DMS153 treated with DMSO at 0.1 percent for 48 hours (cell line): Measurements from ENCODE around the gene PDCD4.

Experiments
- DNase-seq: peaks from one replicate; lab custom pipeline; 2025; ENCODE audit not compliant: unreplicated experiment; lab: John Stamatoyannopoulos, UW

Gene PDCD4

DNA sequence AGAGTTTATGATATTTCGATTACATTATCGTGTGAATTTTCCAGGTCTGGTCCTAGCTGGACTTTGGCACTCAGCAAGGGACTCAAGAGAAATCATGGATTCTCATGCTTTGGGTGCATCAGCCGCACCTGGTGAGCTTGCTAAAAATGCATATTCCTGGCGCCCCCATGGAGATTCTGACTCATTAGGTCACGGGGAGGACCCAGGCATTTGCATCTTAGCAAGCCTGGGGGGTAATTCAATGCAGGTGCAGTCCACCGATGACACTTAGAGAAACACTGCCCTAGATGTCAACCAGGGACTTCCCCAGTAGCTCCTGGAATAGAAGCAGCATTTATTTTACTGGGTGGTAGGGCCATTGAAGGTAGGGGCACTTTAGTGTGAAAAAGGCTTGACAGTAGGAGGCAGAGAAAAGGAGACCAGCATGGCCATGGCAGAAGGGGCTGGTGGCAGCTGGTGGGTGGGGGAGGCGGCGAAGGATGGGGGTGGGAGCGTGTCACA is 29.9 kb upstream of the PDCD4 start:
- no peak for DNase-seq

DNA sequence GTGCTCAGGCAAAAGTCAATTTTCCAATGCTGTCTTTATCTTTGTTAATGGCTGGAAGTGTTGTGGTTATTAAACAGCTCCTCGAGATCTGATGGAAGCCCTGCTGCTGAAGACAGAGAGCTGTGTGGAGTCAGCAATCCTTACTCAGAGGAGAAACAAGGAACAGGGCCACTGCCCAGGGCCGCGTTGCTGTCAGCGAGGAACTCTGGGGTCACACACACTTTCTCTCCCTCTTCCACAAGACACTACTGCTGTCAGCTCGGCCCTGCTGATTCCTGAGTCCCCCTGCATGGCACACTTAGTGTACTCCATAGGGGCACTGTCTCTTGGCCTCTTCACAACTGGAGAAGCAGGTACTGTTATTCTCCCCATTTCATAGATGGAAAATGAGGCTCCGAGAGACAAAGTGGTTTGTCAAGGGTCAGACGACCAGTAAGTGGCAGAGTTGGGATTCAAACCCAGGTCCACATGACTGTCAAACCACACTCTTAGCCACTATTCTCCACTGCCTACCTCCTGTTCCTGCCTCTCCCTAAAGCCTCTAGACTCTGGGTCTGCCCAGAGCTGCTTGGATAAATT is 29.3 kb upstream of the PDCD4 start:
- no peak for DNase-seq

DNA sequence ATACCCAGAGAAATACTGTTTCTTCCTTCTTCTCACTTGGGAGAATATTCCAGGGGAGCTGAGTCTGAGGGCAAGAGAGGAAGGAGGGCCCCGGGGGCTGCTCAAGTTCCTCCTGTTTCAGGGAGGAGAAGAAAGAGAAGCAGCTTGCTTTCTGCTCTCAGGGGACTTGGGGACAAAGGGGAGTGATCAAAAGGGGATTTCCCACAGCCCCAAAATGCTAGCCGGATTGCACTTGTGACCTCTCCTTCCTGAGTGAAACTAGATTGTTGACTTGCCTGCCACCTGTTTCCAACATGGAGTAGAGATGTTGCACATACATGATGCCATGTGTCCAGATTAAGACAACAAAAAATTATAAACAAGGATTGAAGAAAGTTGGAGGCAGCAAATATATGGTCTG is 28.7 kb upstream of the PDCD4 start:
- DNase-seq = no peak

DNA sequence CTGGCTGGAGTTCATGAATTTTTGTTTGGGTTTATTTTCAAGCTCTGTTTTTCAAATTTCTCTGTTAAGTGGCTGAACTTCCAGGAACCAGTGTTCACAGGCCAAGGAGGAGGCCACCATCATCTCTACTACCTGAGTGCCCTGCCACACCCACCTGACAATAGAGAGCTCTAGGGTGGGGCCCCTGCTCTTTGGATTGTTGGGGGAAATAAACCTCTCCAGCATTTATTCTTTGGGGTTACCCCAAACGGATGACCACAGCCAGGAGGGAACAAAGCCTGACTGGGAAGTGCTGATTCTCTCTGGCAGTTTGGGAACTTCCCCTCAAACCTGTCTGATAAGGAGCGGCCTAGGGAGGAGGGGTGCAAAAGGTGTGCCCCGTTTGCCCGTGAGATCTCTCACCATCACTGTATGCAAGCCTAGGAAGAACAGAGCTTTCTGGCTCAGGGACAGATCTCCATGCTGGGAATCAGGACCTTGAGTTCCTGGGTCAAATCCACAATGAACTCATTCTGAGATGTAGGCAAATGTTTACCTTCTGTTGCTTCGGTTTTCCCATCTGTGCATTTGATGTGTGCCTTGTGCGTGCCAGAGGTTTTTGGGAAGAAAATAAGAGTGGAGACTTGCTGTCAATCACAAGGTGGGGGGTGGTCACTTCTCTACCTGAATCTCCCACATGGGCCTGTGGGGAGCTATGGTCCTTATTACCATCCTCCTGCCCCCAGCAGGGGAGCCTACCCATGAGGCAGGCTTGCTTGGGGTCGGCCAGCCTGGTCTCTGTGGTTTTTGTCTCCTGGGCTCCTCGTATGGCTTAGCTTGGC is 27.7 kb upstream of the PDCD4 start:
- no peak for DNase-seq

DNA sequence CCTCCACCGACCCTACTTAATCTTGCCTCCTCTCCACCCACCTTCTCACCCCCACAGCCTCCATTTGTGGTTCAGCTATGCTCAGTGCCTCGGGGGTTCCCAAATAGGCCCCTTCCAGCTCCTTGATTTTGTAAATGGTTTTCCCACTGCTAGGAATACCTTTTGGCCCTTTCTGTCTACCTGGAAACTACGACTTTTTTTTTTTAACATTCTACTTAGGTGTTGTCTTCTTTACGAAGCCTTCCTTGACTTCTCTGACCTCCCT is 27.2 kb upstream of the PDCD4 start:
- DNase-seq = no peak

DNA sequence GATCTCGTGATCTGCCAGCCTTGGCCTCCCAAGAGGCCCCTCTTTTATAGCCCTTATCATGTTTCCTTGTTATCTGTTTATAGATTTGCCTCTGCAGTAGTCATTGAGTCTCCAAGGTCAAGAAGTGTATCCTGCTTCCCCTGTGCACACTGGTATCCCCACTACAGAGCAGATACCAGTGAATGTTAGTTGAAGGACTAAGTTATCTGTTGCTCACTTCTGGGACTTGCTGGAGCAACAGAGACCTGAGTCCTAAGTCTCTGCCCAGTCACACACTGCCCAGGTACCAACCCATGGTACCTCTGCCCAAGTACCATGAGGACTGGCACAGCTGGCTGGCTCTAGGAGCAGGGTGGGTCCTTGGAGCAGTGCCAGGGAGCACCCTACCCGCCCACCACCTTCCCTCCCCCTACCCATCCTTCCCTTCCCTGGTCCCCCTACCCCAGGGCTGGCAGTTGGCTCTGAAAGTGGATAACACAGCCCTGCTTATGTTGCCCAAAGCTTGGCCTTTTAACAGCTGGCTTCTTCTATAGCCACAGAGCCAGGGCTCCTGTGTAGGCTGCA is 26.5 kb upstream of the PDCD4 start:
- no peak for DNase-seq

DNA sequence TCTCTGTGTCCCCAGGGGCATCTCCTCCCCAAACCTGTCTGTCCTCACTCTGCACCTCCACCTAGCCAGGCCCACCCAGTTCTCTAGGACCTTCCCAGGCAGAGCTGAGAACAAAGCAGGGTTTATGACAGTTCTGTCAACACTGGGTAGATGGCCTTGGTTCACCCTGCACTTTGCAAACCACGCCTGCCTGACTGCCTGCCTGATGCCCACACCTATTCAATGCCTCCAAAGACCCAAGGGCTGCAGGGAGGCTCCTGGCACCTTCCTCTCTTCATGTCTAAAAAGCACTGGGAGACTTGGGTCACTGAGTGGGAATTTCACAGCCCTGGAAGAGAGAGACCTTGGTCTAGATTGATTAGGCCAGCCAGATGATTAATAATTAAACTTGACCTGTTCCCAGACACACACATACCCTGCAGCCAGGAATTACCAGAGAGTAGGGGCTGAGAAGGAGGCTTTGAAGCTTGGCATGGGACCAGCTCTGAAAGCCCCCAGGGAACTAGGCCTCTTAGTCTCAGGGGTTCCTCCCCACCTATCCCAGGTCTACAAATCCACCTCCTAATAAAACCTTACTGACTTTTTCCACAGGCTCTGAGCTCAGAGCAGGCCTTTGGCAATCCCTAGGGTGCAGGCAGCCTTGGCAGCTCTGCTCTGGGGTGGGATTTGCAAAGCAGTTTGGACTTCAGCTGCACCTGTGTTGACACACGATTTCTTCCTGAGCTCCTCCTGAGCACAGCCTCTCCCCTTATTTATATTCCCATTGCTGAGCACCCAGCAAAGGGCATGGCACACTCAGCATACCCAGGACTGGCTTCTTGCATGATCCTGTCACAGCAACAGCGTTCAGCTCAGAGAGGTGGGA is 25.7 kb upstream of the PDCD4 start:
- DNase-seq = peak; percentile 73

DNA sequence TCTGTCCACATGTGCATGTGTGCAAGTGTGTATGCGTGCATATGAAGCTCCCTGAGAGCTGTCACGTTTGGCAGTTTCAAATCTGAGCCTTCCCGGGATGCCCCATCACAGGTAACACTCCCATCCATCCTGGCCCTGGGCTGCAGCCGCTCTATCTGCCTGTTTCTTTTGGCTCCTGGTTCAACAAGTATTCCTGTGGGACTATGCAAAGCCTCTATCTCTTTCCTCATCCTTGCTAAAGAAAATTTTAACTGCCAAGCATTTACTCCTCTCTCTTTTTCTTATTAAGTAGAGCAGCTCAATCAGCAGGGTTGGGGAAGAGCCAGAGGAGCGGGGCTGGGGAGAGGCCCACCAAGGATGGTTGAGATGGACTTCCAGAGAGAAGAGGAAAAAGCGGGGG is 24.4 kb upstream of the PDCD4 start:
- DNase-seq = no peak

DNA sequence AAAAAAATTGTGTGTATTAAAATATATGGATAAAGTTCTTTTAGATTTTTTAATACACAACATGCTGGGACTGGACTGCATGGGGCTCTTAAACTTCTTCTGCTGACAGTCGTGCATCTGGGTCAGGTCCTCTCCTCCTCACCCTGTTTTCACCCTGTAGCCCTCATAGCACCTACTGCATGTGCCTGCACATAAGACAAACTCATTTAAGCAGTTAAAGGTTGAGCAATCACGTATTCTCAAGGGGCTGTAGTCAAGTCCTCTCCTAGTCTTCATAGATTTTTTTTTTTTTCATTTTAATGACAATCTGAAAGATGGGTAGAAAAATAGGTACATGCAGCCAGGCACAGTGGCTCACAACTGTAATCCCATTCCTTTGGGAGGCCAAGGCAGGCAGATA is 23.6 kb upstream of the PDCD4 start:
- no peak for DNase-seq

DNA sequence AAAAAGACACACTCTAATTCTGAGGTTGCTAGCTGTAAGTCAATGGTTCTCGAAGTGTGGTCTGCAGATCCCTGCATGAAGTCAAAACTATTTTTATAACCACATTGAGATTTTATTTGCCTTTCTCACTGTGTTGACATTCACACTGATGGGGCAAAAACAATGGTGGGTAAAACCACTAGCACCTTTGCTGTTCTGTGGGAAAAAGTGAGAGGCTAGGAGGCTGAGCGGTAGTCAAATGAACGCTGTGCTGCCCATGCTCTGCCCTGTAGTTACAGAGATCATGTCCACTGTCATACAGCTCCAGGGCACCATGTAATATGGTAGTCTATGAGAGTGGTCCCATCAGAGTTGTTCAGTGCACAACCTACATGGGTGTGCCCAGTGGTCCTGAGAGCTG is 21.6 kb upstream of the PDCD4 start:
- no peak for DNase-seq

DNA sequence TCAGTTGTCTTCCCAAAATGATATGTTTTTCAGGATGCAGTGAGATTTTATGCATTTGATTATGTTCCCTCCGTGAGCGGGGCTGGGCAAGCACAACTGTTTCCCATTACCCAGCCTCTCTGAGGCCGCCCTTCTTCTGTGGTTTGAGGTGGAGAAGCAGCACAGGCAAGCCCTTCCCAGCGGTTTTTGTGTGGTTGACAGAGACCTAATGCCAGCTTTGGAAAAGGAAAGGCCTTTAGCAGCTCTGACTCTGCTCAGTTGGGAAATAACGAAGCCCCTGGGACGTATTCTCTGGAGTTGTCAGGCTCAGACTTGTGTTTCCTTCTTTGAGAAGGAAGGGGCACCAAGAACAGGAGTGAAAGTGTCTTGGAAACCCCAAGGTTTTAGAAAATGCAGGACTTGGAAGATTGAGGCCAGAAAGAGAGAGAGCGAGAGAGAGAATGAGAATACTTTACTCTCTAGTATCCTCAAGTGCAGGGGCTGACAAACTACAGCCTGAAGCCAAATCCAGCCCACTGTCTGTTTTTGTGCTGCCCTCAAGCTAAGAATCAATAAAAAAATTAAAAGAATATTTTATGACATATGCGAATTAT is 20.6 kb upstream of the PDCD4 start:
- DNase-seq = no peak

DNA sequence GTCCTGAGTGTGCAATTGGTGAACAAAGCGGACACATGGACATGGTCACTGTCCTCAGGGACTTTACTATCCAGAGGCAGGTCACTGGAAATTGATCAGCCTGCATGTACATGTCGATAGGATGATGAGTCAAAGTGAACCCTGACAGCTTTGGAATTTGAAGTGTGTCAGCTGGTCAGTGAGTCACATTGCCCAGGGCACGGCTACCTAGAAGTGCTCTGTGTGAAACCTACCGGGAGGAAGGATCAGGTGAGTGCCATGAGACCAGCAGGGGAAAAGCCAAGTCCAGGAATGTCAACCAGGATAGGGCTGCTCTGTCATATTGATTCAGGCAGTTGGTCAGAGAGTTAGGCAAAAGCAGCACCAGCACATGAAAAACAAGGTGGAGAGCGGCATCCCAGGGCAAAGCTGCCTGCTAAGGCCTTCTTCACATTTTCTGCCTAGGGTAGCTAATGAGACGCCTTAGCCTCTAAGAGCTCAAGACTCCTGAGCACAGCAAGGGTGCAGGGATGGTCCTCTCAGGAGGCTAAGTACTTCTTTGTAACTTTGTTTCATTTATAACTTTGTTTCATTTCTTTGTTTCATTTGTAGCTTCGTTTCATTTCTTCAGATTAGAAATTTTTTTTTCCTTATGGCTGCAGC is 19.4 kb upstream of the PDCD4 start:
- DNase-seq = no peak

DNA sequence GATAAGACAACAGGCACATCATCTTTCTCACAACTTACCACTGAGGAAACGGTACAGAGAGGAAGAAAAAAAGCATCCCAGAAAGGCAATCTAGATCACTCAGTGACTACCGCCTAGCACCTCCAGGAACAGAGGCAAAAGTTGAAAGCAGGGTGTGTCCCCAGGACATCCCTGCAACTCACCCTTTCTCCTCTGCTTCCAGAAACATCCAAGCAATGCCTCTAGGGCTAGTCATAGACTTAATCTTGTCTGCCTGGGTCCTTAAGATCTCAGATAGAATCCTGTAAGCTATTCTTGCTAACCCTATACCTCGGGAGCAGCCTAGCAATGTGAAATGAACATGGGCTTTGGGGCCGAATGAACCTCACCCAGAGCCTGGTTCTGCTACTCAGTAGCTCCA is 18.8 kb upstream of the PDCD4 start:
- no peak for DNase-seq

DNA sequence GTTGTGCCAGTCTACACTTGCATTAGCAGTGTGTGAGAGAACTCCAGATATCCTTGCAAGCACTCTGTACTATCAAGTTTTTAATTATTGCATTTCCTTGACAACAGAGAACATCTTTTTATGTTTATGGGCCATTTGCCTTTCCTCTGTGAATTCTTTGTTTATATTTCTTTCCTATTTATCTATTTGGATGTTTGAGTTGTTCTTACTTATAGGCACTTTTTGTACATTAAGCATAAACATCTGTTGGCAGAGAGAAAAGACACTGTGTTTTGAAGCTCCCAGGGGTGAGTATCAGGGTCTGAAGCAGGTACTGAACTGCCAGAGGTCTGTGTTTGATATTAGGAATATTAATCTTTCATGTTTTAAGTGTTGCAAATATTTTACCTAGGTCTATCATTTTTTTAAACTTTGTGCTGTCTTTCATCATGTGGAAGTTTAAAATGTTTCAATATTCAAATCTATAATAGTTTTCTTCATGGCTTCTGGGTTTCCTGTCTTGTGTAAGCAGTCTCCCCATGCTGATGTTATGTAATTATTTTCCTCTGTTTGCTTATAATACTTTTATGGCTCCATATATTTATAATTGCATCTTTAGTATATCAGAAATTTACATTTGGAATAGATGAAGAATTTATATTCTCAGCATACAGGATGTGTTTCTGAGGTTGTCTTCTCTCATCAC is 17.7 kb upstream of the PDCD4 start:
- no peak for DNase-seq

DNA sequence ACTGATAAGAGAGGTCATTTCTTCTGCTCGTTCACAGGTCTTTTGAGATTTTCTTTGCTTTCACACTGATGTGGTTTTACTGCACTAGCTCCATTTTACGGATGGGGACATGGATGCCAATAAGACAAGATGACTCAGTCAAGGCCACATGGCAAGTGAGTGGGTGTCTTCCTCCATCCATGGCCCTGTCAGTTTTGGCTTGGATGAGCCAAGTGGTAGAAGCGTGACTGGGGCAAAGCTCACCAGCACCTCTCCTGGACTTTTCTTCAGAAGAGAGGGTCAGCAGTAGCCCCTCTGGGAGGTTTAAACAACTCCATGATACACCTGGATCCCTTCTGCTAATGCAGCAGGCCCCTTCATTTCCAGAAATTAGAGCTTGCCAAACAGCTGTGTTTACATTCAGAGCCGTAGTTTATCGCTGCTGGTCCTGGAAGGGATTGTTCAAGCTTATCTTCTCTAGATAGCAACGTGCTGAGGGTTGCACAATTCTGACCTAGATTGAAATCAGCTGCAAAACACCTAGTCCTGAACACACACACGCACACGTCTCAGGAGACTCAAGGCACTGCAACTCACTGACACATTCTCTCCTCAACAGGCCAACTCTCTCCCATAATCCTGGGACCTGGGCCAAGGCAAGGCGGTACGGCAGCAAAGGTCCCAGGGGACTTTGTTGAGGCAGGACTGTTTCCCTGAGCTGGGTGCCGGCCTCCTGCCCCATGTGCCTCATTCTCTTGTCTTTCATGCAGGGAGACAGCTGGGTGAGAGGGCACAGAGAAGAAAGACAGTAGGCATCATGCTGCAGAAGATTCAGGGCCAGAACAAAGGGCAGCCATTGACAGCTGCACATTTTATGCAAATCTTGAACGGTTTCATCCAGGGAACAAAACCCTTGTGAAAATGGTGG is 14.2 kb upstream of the PDCD4 start:
- peak; percentile 85 for DNase-seq

DNA sequence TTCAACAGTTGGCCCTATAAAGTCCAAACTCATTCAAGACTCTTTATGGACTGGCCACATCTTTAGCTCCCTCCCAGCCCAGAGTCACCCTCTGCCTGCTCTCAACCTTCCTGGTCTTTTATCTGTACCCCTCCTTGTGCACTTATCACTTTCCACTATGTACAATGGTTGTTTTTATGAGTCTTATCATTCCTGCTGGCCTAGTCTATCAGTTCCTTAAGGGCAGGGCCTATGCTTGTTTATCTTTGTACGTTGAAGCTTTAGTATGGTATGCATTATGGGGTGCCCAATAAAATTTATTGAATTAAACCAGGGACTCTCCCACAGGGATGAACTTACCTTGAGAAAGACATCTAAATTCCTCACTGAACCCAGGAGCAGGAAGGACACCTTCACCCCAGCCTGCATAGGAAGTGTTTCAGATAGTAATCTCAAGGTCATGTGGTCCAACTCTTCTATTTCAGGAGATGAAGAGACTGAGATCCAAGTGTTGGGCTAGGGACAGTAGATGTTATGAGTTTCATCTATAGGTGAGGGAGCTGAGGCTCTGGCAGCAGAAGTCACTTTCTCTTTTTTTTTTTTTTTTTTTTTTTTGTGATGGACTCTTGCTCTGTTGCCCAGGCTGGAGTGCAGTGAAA is 13.3 kb upstream of the PDCD4 start:
- no peak for DNase-seq

DNA sequence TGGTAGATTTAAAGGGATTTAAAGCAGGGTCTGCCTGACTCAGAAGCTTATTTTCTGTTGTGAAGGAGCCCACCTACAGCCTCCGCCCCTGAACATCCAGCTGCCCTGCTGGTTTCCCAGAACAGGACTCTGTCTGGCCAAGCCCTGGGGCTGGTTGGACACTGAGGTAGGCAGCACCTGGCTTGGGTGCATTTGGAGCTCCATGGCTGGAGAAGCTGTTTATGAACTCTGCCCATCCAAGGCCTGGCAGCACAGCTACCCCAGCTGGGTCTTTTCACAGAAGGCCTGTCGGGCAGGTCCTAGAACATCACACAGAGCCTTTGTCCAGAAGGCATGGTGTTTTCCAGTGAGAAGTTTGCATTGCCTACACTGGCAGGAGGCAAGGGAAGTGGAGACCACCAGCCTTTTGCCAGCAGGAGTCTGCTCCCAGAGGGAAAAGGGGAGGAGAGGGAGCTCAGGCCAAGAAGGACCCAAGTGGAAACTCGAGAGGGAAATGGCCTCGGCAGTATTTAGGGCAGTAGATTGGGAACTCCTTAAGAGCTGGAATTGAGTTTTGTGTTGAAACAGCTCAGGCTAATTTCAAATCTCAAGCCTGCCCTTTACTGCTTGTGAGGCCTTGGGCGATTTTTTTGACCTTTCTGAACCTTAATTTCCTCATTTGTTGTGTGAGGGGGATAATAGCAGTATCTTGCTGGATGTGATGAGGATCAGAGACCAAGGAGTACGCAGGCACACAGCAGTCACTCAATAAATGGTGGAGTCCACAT is 12.3 kb upstream of the PDCD4 start:
- DNase-seq = no peak

DNA sequence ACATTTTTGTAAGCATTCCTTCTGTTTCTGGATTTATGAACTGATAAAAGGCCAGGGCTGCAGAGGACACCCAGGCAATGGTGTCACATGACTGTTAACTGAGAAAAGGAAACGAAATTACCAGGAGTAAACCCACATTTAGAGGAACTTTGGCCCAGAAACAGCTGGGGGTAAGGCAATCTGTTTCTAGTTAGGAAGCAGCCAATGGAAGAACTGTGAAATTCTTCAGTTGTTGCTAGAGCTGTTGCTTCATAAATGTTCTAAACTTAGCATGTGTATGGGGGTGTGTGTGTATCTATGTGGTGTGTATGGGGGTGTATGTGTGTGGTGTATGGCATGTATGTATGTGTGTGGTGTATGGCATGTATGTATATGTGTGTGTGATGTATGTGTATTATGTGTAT is 11.8 kb upstream of the PDCD4 start:
- DNase-seq = no peak
